ENCODE measurements around the gene AKR1E2.

AKR1E2 gene

GRCh38 chr10:4815646-4816180 is 10.3 kb upstream of the AKR1E2 start:
- peak in 1 of 3 experiments; percentile 13 for DNase-seq

- DNase-seq = no peak
These were observed 9.0 kb upstream of the AKR1E2 start for GRCh38 chr10:4816966-4817365.

GRCh38 chr10:4819067-4819466 is 6.9 kb upstream of the AKR1E2 start:
- DNase-seq = no peak

- DNase-seq = no peak
These were observed 6.3 kb upstream of the AKR1E2 start for GRCh38 chr10:4819707-4820106.

- DNase-seq = no peak
These were observed 5.1 kb upstream of the AKR1E2 start for GRCh38 chr10:4820804-4821401.

- DNase-seq = no peak
These were observed 3.8 kb upstream of the AKR1E2 start for GRCh38 chr10:4822208-4822607.

GRCh38 chr10:4824791-4825310 is 1.2 kb upstream of the AKR1E2 start:
- DNase-seq = peak in 1 of 3 experiments; percentile 3

- DNase-seq = no peak
These were observed 545 bp upstream of the AKR1E2 start for GRCh38 chr10:4825456-4825867.

- peak in 1 of 3 experiments; percentile 37 for DNase-seq
These were observed 851 bp downstream of the AKR1E2 start for GRCh38 chr10:4826792-4827324.

GRCh38 chr10:4828005-4828404 is 2.0 kb downstream of the AKR1E2 start:
- no peak for DNase-seq

- no peak for DNase-seq
These were observed 4.5 kb downstream of the AKR1E2 start for GRCh38 chr10:4830551-4830950.

- no peak for DNase-seq
These were observed 5.1 kb downstream of the AKR1E2 start for GRCh38 chr10:4831091-4831490.

GRCh38 chr10:4833286-4833685 is 7.3 kb downstream of the AKR1E2 start:
- no peak for DNase-seq

- DNase-seq = no peak
These were observed 8.9 kb downstream of the AKR1E2 start for GRCh38 chr10:4834898-4835405.

- no peak for DNase-seq
These were observed 9.5 kb downstream of the AKR1E2 start for GRCh38 chr10:4835494-4835918.

- no peak for DNase-seq
These were observed 10.5 kb downstream of the AKR1E2 start for GRCh38 chr10:4836416-4836969.

GRCh38 chr10:4837551-4837950 is 11.5 kb downstream of the AKR1E2 start:
- no peak for DNase-seq

- DNase-seq = no peak
These were observed 12.7 kb downstream of the AKR1E2 start for GRCh38 chr10:4838743-4839142.

GRCh38 chr10:4839353-4839752 is 13.3 kb downstream of the AKR1E2 start:
- DNase-seq = no peak

GRCh38 chr10:4840151-4840550 is 14.1 kb downstream of the AKR1E2 start:
- DNase-seq = no peak

GRCh38 chr10:4843525-4844180 is 17.6 kb downstream of the AKR1E2 start:
- DNase-seq = no peak

GRCh38 chr10:4844864-4845263 is 18.9 kb downstream of the AKR1E2 start:
- no peak for DNase-seq

GRCh38 chr10:4845766-4846165 is 19.8 kb downstream of the AKR1E2 start:
- no peak for DNase-seq

GRCh38 chr10:4846775-4847174 is 20.8 kb downstream of the AKR1E2 start:
- DNase-seq = no peak

Data from NCI-H1417 (cell line).